Skin epidermis (tissue), 12 donors: ENCODE measurements around the gene SCNN1A.

Experiments
- H3K27ac ChIP-seq, 21 experiments: fragments of 200-600 bp; sonication (generic) in 11 of 21; one replicate each; pipeline ENCODE4 v1.5.0; 2020; ENCODE audit warnings: mild to moderate bottlenecking in 3 of 21, inconsistent platforms in 2 of 21, moderate library complexity in 2 of 21
- H3K4me3 ChIP-seq, 7 experiments: fragments of 200-600 bp; sonication (generic) in 2 of 7; one replicate each; pipeline ENCODE4 v1.5.0; 2020; ENCODE audit warnings: inconsistent platforms in 2 of 7, mild to moderate bottlenecking in 2 of 7, moderate library complexity in 1 of 7

SCNN1A gene

DNA sequence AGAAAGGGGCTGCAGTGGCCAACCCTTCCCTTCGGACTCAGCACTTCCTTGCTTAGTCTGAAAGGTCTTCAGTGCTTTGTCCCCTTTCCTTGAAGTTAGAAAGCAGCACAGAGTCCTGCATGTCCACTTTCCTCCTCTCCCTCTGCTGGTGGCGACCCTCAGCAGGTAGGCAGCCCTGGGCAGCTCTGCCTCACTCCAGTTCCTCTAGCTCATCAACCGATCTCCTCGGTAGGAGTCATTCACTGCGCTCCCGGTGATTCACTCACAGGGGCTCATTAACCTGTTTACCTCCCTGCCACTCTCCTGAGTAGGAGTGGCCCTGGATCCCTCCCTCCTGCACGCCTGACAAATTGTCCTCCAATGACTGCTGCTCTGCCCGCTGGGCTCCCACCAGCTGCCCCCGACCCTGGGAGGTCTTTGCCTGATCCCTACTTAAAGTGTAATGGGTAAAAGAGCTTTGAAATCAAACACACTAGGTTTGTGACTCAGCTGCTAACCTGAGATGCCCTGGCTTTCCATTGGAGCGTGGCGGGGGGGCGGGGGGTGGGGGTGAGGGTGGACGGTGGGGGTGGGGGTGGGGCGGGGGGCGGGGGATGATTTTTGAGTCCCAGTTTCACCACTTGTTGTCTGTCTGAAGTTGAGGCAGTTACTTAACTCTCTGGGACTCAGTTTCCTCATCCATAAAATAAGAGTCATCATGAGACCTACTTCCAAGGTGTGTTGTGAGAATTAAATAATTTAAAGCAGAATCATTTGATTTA is 4.2 kb downstream of the SCNN1A start:
- peak overlapping the region in 19 of 21 experiments; percentile 13 to 94 (median 85) for H3K27ac ChIP-seq
- peak overlapping the region in 1 of 7 experiments; percentile 15 for H3K4me3 ChIP-seq

GRCh38 chr12:6370576-6370935 is 4.8 kb downstream of the SCNN1A start:
- Histone ChIP-seq H3K27ac (peak overlapping the region in 16 of 21 experiments; percentile 13 to 94 (median 76)), H3K4me3 (peak overlapping the region in 1 of 7 experiments; percentile 15)

DNA sequence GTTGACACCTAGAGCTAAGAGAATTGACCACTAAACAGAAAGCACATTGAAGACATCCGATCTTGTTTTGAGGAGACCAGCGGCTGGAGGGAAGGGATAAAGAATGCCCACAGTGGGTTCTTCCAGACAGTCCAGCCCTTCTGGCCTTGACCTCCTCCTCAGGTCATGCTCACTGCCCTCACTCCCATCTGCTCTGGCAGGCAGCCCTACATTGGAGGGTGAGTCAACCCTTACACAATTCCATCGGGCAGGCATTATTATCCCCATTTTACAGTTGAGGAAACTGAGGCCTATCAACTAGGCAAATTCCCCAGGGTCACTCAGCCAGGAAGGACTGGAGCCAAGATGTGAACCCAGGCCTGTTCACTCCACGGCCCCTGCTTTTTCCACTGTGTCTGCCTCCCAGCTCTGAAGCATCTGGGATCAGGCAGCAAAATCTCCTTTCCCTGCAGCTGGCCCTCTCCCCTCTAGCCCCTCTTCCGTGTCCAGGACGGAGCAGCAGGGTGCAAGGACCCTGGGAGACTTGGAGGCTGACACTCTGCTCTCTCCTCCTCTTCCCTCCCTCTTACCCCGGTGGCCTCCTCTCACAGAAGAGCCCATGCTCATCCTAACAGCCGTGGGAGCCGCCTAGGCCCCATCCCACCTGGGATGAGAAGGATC is 5.3 kb downstream of the SCNN1A start:
- H3K27ac ChIP-seq = peak overlapping the region in 11 of 21 experiments; percentile 27 to 92 (median 61)
- no peak overlapping the region for H3K4me3 ChIP-seq

DNA sequence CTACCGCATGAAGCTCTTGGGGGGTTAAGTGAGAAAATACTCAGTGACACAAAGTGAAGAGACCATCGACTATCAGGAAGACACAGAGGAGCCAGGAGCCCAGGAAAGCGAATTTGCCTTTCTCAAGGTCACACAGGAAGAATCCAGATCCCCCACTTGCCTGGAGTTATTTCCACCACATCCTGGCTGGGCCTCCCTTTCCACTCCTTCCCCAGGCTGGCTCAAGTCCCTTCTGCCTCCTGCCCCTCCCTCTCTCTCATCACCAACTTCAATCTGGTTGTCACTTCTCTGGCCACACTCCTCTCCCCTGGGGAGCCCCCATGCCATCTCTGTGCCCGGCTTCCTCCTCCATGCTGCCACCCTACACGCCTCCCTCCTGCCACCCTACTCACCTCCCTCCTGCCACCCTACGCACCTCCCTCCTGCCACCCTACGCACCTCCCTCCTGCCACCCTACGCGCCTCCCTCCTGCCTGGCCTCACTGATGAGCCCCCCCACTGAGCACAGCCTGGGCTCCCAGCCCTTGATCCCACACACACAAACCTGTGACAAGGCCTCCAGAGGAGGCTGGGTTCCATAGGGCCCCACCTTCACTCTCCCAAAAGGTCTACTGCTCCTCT is 6.3 kb downstream of the SCNN1A start:
- Histone ChIP-seq H3K27ac (peak overlapping the region in 13 of 21 experiments; percentile 3 to 77 (median 20)), H3K4me3 (no peak overlapping the region)

DNA sequence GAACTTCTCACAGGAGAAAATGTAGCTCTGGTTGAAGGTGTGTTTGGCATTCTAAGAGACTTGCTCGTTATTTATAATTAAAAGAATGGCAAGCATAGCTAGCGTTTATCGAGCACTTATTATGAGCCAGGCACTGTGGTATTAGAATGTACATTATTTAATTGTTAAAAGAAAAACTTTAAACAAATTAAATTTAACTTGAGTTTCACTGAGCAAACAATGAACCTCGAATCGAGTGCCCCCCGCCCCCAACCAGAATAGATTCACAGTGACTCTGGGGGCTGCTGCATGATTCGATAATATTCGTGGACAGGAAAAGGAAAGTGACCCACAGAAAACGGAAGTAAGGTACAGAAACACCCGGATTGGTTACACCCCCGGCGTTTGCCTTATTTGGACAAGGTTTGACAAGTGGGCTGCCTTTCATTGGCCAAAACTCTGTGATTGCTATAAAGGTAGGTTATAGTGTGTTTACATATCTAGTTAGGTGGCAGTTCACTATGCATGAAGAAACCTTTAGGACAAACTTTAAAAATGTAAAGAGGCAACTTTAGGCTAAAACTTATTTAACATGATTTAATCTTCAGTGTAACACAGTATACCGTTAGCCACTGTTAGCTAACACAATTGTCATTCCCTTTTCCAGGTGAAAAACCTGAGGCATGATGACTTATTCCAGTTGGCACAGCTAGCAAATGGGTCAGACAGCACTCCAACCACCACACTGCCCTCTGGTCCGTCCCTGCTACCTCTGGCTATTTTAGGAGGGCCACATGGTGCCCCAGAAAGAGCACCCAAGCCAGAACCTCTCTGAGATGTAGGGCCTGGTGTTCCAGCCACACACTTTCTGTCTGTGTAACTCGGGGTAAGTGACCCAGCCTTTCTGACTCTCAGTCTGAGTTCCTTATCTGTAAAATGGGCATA is 7.1 kb downstream of the SCNN1A start:
- Histone ChIP-seq H3K4me3 (no peak overlapping the region), H3K27ac (peak overlapping the region in 16 of 21 experiments; percentile 3 to 77 (median 22))

GRCh38 chr12:6367065-6367968 is 8.0 kb downstream of the SCNN1A start:
- H3K4me3 ChIP-seq = no peak overlapping the region
- H3K27ac ChIP-seq = peak overlapping the region in 10 of 21 experiments; percentile 4 to 61 (median 36)

DNA sequence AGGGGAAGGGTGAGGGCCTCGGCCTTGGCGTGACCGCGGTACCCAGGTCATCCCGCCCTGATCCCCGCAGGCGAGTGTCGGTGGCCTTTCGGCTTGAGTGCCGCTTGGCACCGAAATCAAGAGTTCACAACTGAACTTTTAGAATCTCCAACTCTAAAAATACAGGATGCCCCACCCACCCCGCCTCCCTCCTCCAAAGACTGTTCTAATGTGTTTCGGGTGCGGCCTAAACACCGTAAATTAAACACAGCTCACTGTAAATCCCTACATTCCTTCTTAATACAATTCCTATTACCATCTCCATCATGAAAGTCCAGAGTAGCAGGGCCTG is 11.4 kb downstream of the SCNN1A start:
- Histone ChIP-seq H3K27ac (peak overlapping the region in 20 of 21 experiments; percentile 82 to 97 (median 93)), H3K4me3 (peak overlapping the region; percentile 51 to 73 (median 52))

DNA sequence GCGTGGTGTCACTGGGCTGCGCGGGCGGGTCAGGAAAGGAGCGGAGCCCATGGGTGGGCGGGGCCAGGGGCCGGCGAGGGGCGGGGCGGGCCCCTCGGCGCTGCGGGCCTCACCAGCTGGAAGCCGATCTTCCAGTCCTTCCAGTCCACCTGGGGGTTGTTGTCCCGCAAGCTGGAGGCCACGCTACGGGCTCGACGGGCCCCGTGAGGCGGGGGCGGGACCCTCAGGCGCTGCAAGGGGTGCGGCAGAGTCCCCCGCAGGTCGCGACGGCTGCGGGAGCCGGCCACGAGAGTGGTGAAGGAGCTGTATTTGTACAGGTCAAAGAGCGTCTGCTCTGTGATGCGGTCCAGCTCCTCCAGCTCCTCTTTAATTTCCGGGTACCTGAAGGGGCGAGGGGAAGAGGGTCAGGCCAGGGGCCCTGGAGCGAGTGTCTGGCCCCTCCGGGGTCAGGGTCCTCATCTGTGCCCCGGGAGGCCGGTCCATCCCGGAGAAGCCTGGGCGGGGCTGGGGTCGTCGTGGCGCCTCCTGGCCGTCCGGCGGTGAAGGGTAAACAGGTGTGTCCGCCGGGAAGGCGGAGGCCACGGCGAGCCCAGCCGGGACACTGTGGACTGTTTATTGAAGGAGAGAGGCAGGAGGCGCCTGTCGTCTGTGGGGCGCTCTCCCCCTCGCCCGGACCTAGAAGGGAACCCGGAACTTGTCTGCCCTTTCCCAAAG is 11.9 kb downstream of the SCNN1A start:
- H3K27ac ChIP-seq = peak overlapping the region; percentile 78 to 97 (median 93)
- H3K4me3 ChIP-seq = peak overlapping the region; percentile 51 to 73 (median 52)

GRCh38 chr12:6363010-6363329 is 12.4 kb downstream of the SCNN1A start:
- Histone ChIP-seq H3K27ac (peak overlapping the region in 20 of 21 experiments; percentile 78 to 97 (median 93)), H3K4me3 (peak overlapping the region; percentile 51 to 73 (median 52))

- H3K27ac ChIP-seq = peak overlapping the region in 15 of 21 experiments; percentile 6 to 96 (median 52)
Observed at GRCh38 chr12:6362403-6362802, 13.0 kb downstream of the SCNN1A start.

GRCh38 chr12:6361834-6362233 is 13.5 kb downstream of the SCNN1A start:
- Histone ChIP-seq H3K4me3 (no peak overlapping the region), H3K27ac (peak overlapping the region in 13 of 21 experiments; percentile 13 to 96 (median 40))

More at GRCh38 chr12:6362403-6362802, 13.0 kb downstream of the SCNN1A start:
- H3K4me3 ChIP-seq = no peak overlapping the region

GRCh38 chr12:6360578-6361490 is 14.5 kb downstream of the SCNN1A start:
- Histone ChIP-seq H3K27ac (peak overlapping the region in 10 of 21 experiments; percentile 13 to 89 (median 31)), H3K4me3 (no peak overlapping the region)

DNA sequence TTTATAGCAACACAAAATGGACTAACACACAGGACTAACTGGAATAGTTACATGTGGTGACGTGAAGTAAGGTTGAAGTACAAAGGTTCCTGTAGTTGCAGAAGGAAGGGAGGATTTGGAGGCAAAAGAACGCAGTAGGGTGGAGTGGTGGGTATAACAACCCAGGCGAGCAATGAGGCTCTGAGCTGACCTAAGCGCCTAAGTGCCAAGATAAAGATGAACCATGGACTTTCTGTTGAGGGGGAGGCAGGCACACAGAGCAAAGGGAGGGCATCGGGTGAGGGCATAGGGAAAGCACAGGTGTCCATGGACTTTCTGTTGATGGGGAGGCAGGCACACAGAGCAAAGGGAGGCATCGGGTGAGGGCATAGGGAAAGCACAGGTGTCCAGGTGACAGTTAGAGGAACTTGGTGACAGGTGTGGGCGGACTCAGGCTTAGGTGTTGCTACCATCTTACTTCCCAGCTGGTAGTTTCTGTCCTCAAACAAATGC is 15.2 kb downstream of the SCNN1A start:
- no peak overlapping the region for H3K27ac ChIP-seq
- no peak overlapping the region for H3K4me3 ChIP-seq

DNA sequence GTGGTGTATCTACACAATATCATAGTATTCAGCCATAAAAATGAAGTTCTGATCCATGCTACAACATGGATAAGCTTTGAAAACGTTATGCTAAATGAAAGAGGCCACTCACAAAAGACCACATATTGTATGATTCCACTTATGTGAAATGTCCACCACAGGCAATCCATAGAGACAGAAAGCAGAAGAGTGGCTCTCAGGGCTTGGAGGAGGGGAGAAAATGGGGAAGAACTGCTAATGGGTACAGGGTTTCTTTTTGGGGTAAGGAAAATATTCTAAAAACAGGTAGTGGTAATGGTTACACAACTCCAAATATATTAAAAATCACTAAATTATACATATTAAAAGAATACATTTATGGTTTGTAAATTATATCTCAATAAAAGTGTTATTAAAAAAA is 16.5 kb downstream of the SCNN1A start:
- no peak overlapping the region for H3K27ac ChIP-seq
- H3K4me3 ChIP-seq = no peak overlapping the region

GRCh38 chr12:6356374-6356820 is 19.0 kb downstream of the SCNN1A start:
- Histone ChIP-seq H3K4me3 (no peak overlapping the region), H3K27ac (no peak overlapping the region)

DNA sequence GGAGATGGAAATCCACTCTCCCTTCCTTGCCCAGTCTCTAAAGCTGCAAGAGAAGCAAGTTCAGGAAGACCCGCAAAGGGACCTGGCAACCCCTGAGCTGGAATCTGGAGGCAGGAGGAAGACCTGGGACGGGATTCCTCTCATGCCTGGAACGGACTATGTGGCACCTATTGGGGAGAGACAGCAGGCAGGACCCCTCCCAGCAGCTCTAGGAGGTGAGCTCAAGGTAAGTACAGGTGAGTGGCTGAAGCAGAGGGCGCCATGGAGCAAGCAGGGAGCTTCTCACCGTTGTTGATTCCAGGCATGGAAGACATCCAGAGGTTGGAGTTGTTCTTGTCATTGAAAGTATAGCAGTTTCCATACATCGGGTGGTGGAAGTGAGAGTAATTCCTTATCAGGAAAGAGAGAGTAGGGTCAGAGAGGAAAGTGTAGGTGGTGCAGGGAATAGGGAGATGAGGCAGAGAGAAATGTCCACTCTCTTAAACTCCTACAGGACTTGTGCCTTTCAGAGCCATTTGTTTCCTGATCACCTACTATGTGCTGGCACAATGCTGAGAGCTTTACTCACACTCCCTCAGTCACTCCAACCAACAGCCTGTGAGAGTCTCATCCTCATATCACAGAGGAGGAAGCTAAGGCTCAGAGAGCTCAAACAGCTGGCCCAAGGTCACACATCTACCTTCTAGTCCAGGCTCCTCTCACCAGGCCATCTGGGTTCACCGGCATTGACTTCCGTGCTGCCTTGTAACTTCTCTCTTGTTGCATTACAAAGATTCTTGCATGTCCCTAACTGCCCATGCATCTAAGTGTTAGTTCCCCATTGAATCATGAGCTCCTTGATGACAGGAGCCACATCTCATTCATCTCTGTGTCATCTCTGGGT is 19.6 kb downstream of the SCNN1A start:
- Histone ChIP-seq H3K4me3 (no peak overlapping the region), H3K27ac (no peak overlapping the region)
